ENCODE data around the gene SCYL3.
"Not testable (repeated sequence)": the region's sequence is repeated elsewhere in the genome, so short reads cannot be mapped to it uniquely, and the experiment has no call there.

Gene SCYL3

DNA sequence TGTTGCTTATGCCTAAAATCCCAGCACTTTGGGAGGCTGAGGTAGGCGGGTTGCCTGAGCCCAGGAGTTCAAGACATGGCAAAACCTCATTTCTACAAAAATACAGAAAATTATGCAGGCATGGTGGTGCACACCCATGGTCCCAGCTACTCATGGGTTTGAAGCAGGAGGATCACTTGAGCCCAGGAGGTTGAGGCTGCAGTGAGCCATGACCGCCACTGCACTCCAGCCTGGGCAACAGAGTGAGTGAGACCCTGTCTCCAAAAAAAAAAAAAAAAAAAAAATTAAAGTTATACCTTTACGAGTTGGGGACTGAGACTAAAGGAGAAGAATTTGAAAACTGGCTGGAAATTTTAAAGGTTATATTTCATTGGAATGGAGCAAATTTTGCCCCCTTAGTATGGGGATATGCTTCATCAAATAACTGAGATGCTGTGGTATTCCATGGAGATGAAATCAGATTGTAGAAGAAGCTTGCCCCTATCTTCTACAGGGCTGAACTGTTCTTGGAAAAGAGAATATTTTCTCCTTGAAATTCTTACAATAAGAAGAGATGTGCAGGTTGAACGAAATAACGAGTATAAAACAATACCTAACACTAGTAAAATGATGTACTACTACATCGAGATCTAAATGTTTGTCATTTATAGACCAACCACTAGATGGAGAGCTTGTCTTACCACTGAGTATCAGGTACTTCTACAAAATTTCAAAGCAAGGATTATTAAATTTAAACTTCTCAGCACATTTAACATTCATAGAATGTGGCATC lies 34.9 kb upstream of the SCYL3 start:
- no peak for DNase-seq (ENCODE audit: low spot score)
- in situ Hi-C loops (cut with MboI; ENCODE audit: low sequenced_read_pairs, unreplicated experiment): no loop called here
- TF ChIP-seq, protein P1, sequence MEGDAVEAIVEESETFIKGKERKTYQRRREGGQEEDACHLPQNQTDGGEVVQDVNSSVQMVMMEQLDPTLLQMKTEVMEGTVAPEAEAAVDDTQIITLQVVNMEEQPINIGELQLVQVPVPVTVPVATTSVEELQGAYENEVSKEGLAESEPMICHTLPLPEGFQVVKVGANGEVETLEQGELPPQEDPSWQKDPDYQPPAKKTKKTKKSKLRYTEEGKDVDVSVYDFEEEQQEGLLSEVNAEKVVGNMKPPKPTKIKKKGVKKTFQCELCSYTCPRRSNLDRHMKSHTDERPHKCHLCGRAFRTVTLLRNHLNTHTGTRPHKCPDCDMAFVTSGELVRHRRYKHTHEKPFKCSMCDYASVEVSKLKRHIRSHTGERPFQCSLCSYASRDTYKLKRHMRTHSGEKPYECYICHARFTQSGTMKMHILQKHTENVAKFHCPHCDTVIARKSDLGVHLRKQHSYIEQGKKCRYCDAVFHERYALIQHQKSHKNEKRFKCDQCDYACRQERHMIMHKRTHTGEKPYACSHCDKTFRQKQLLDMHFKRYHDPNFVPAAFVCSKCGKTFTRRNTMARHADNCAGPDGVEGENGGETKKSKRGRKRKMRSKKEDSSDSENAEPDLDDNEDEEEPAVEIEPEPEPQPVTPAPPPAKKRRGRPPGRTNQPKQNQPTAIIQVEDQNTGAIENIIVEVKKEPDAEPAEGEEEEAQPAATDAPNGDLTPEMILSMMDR (IDR thresholded peaks at IDR 0.05; ENCODE audit: borderline replicate concordance, control extremely low read depth, extremely low read depth, insufficient read depth, missing control alignments): peak; percentile 72

DNA sequence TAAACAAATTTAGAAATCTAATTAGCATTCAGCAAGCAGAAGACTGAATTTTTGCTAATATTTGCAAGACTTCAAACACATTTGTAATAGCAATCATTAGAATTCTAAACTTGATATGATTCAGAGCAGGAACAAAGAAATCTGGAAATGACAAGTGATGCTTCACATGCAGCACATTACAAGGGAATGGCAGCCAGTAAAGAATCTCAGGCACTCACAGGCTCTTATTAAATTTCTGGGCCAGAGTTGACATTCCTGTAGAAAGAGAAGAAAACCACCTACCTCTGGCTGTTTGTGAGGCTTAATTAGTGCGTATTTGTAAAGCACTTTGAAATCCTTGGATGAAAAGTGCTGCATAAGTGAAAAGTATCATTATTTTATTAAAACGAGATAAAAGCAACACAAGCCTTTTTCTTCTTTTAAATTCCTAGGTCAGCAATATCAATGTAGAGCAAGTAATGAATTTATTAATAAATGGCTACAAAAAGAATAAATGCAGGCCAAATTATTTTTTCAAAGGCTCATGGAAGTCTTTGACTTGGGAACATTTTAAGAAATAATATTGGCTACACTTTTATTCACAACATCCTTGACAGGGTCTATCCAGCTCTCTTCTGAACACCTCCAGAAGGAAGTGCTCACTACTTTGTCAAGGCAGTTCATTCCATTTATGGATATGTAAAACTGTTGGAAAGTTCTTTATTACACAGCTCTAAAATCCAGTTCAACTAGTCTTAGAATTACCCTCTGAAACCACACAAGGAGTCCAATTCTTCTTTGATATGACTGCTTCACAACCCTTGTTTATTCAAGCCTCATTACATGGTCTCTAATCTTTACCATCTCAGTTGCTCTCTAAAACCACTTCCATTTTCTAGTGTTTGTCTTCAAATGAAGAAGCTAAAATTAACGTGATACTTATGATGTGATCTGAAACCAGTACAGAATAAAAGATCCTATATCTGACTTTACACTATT lies 32.1 kb upstream of the SCYL3 start:
- no peak for DNase-seq (ENCODE audit: low spot score)
- TF ChIP-seq, protein P1 (IDR thresholded peaks at IDR 0.05; ENCODE audit: borderline replicate concordance, control extremely low read depth, extremely low read depth, insufficient read depth, missing control alignments): no peak
- in situ Hi-C loops (cut with MboI; ENCODE audit: low sequenced_read_pairs, unreplicated experiment): no loop called here

DNA sequence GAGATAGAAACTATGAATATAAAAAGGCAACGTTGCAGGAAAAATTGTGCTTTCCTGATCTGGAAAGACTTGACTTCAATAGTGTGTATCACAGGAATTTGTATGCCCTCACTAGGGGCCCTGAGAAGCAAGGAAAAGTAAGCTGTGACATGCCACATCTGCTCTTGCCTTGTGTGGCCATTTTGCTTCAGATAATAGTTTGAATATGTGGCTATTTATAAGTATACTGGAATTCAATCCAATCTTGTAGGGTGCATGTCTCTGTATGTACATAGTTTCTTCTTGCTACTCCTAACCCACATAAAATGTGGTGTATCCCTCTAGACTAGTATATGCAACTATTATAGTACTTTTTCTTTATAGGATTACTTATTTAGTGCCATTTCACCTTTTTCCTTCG lies 31.1 kb upstream of the SCYL3 start:
- TF ChIP-seq, protein P1 (IDR thresholded peaks at IDR 0.05; ENCODE audit: borderline replicate concordance, control extremely low read depth, extremely low read depth, insufficient read depth, missing control alignments): no peak
- in situ Hi-C loops (cut with MboI; ENCODE audit: low sequenced_read_pairs, unreplicated experiment): no loop called here
- no peak for DNase-seq (ENCODE audit: low spot score)

DNA sequence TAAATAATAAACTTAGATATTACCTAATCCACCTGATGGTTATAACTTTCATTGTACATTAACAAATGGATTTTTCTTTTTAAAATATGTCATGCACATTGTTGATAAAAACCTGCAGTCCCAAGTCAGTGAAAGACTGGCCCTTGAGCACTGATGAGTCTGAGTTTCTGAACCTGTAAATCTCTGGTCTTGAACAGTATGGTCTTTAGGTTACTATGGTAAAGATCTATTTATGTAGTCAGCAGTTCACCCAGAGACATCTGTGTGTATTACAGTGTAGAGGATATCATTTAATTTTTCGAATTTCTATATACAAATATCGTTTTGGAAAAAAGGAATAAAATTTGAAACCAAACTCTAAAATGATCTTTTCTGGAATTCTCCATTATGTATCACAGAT lies 30.4 kb upstream of the SCYL3 start:
- no peak for DNase-seq (ENCODE audit: low spot score)
- TF ChIP-seq, protein P1 (IDR thresholded peaks at IDR 0.05; ENCODE audit: borderline replicate concordance, control extremely low read depth, extremely low read depth, insufficient read depth, missing control alignments): no peak
- in situ Hi-C loops (cut with MboI; ENCODE audit: low sequenced_read_pairs, unreplicated experiment): no loop called here

DNA sequence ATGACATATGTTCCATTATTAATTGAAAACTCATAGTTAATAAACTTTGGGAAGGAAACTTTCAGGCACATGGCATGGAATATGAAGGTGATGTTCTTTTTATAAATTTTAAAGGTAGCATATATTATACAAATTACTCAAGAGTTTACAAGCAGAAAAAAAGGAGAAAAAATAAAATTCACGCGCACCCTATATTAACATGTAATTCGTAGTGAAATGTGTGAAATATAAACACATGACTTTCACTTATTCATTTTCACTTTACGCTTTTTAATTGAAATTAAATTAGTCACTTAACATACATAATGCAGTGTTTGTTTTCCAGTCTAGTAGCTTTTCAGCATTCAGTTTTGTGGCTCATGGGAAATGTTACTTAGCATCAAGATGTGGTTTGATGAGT lies 27.4 kb upstream of the SCYL3 start:
- TF ChIP-seq, protein P1 (IDR thresholded peaks at IDR 0.05; ENCODE audit: borderline replicate concordance, control extremely low read depth, extremely low read depth, insufficient read depth, missing control alignments): no peak
- DNase-seq (ENCODE audit: low spot score): no peak
- in situ Hi-C loops (cut with MboI; ENCODE audit: low sequenced_read_pairs, unreplicated experiment): no loop called here

DNA sequence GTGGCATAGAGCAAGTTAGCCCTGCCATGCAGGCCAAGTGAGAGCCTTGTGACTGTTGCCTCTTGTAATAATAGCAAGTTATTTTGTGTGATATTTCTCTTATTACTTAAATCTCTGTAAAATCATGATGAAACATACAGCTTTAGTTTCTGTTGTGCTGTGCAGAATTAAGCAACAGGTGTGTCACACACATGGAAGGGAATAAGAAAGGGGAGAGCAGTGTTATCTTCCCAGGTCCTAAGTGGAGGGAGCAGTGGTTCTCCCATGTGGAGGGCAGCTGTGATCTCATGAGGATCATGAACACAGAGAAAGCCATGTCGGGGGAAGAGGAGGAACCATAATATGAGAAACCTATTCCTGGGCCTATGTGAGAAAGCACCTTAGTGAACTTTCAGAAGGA lies 25.2 kb upstream of the SCYL3 start:
- TF ChIP-seq, protein P1 (IDR thresholded peaks at IDR 0.05; ENCODE audit: borderline replicate concordance, control extremely low read depth, extremely low read depth, insufficient read depth, missing control alignments): no peak
- no peak for DNase-seq (ENCODE audit: low spot score)
- in situ Hi-C loops (cut with MboI; ENCODE audit: low sequenced_read_pairs, unreplicated experiment): no loop called here

DNA sequence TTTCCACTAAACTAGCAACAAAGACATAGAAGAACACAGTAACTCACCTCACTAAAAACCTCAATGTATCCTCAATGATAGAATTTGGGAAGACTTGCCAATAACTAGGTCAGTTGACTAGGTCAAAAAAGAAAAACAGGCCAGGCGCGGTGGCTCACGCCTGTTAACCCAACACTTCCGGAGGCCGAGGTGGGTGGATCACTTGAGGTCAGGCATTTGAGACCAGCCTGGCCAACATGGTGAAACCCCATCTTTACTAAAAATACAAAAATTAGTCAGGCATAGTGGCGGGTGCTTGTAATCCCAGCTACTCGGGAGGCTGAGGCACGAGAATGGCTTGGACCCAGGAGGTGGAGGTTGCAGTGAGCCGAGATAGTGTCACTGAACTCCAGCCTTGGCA lies 24.5 kb upstream of the SCYL3 start:
- in situ Hi-C loops (cut with MboI; ENCODE audit: low sequenced_read_pairs, unreplicated experiment): not testable (repeated sequence)

More for the DNA sequence above, 24.5 kb upstream of the SCYL3 start:
- not testable (repeated sequence) for DNase-seq (ENCODE audit: low spot score)

All from GM13976 (cell line).